Measurements from ENCODE around the gene CADM2.

- TF ChIP-seq POLR2A (IDR thresholded peaks at IDR 0.05; ENCODE audit: low read depth, low read length) (no peak), MYC (IDR thresholded peaks at IDR 0.05; ENCODE audit: low read depth, low read length) (no peak), CTCF (IDR thresholded peaks at IDR 0.05; ENCODE audit: extremely low read depth in 1 of 2, insufficient read depth in 1 of 2, low read depth in 1 of 2, low read length in 2 of 2) (no peak), EZH2 (IDR thresholded peaks at IDR 0.05; ENCODE audit: borderline replicate concordance, low read depth, low read length, severe bottlenecking) (no peak), GATA2 (IDR thresholded peaks at IDR 0.05; ENCODE audit: insufficient read depth, insufficient read length, low read depth, low read length) (peak; percentile 54), POLR2AphosphoS5 (IDR thresholded peaks at IDR 0.05; ENCODE audit: insufficient read depth, low read depth, low read length) (no peak)
Measured at GRCh38 chr3:85785766-85786165, 827.0 kb downstream of the CADM2 start.
